H9 (cell line): Measurements from ENCODE around the gene TTC24. TPM values are rescaled to one million over a fixed set of nuclear protein-coding genes. Genes with fewer than 3 reads are reported as not detected.

Experiments used
- DNase-seq: peaks from one replicate; pipeline ENCODE4 v3.0.0-alpha.2; 2017
- H2AFZ ChIP-seq: one replicate; pipeline ENCODE4 v1.6.1; 2013; ENCODE audit warnings: mild to moderate bottlenecking, low read length, control low read depth, moderate library complexity
- H2AK5ac ChIP-seq: 2 replicates; pipeline ENCODE4 v1.6.1; 2013; ENCODE audit warnings: low read length, control low read depth, mixed read lengths; ENCODE audit not compliant: insufficient read length
- H2BK120ac ChIP-seq: one replicate; pipeline ENCODE4 v1.6.1; 2013; ENCODE audit warnings: low read depth, mild to moderate bottlenecking, low read length, control low read depth, inconsistent platforms; ENCODE audit not compliant: poor library complexity, severe bottlenecking
- H2BK12ac ChIP-seq: 2 replicates; pipeline ENCODE4 v1.6.1; 2013; ENCODE audit warnings: low read length, control low read depth, mixed read lengths, low read depth; ENCODE audit not compliant: insufficient read length
- H2BK15ac ChIP-seq: 2 replicates; pipeline ENCODE4 v1.6.1; 2013; ENCODE audit warnings: low read depth, low read length, control low read depth
- H2BK20ac ChIP-seq: one replicate; pipeline ENCODE4 v1.6.1; 2013; ENCODE audit warnings: low read depth, mild to moderate bottlenecking, low read length, control low read depth, inconsistent platforms; ENCODE audit not compliant: poor library complexity, severe bottlenecking
- H2BK5ac ChIP-seq: 2 replicates; pipeline ENCODE4 v1.6.1; 2013; ENCODE audit warnings: low read length, control low read depth, mixed read lengths; ENCODE audit not compliant: insufficient read length
- H3K14ac ChIP-seq: 2 replicates; pipeline ENCODE4 v1.6.1; 2013; ENCODE audit warnings: low read length, control low read depth; ENCODE audit not compliant: insufficient read depth
- H3K18ac ChIP-seq: 2 replicates; pipeline ENCODE4 v1.6.1; 2013; ENCODE audit warnings: low read depth, mild to moderate bottlenecking, mixed read lengths, low read length, control low read depth; ENCODE audit not compliant: insufficient read length
- H3K23ac ChIP-seq: 2 replicates; pipeline ENCODE4 v1.6.1; 2013; ENCODE audit warnings: low read length, control low read depth, mixed read lengths, low read depth; ENCODE audit not compliant: insufficient read length
- H3K23me2 ChIP-seq: 2 replicates; pipeline ENCODE4 v1.6.1; 2013; ENCODE audit warnings: low read depth, mild to moderate bottlenecking, mixed read lengths, low read length, control low read depth; ENCODE audit not compliant: insufficient read length, poor library complexity, severe bottlenecking
- H3K27ac ChIP-seq: 2 replicates; pipeline ENCODE4 v1.5.1; 2013; ENCODE audit warnings: low read length, control low read depth, mixed read lengths, low read depth; ENCODE audit not compliant: insufficient read length
- H3K27me3 ChIP-seq: 2 replicates; pipeline ENCODE4 v1.6.1; 2013; ENCODE audit warnings: low read length, control low read depth, inconsistent platforms; ENCODE audit not compliant: insufficient read depth
- H3K4ac ChIP-seq: 2 replicates; pipeline ENCODE4 v1.6.1; 2013; ENCODE audit warnings: low read depth, mild to moderate bottlenecking, control low read depth, inconsistent platforms, low read length, moderate library complexity
- H3K4me1 ChIP-seq: 2 replicates; pipeline ENCODE4 v1.6.1; 2013; ENCODE audit warnings: low read length, control low read depth, inconsistent platforms; ENCODE audit not compliant: insufficient read depth
- H3K4me2 ChIP-seq: 2 replicates; pipeline ENCODE4 v1.6.1; 2013; ENCODE audit warnings: low read length, control low read depth, mixed read lengths; ENCODE audit not compliant: insufficient read length, insufficient read depth
- H3K56ac ChIP-seq: 2 replicates; pipeline ENCODE4 v1.6.1; 2013; ENCODE audit warnings: low read depth, mild to moderate bottlenecking, mixed read lengths, low read length, control low read depth; ENCODE audit not compliant: insufficient read length
- H3K79me1 ChIP-seq: 2 replicates; pipeline ENCODE4 v1.6.1; 2013; ENCODE audit warnings: low read depth, mild to moderate bottlenecking, moderate library complexity, low read length, control low read depth, inconsistent platforms; ENCODE audit not compliant: insufficient read depth, poor library complexity, severe bottlenecking
- H3K79me2 ChIP-seq: 2 replicates; pipeline ENCODE4 v1.6.1; 2013; ENCODE audit warnings: low read length, control low read depth, inconsistent platforms; ENCODE audit not compliant: insufficient read depth
- H3K9ac ChIP-seq: 2 replicates; pipeline ENCODE4 v1.6.1; 2013; ENCODE audit warnings: low read length, control low read depth, mixed read lengths; ENCODE audit not compliant: insufficient read length; ENCODE audit errors: extremely low read depth
- H3K9me3 ChIP-seq: one replicate; pipeline ENCODE4 v1.6.1; 2013; ENCODE audit warnings: low read depth, low read length, inconsistent platforms; ENCODE audit not compliant: control insufficient read depth
- H3T11ph ChIP-seq: one replicate; pipeline ENCODE4 v1.6.1; 2013; ENCODE audit warnings: mild to moderate bottlenecking, low read length, control low read depth, inconsistent platforms
- H4K20me1 ChIP-seq: one replicate; pipeline ENCODE4 v1.6.1; 2013; ENCODE audit not compliant: control insufficient read depth, insufficient read length, insufficient read depth
- H4K5ac ChIP-seq: 2 replicates; pipeline ENCODE4 v1.6.1; 2013; ENCODE audit warnings: low read depth, mild to moderate bottlenecking, mixed read lengths, low read length, control low read depth; ENCODE audit not compliant: insufficient read length
- H4K8ac ChIP-seq: replicated peaks from 2 replicates; pipeline ENCODE4 v1.6.1; 2013; ENCODE audit warnings: low read length, control low read depth, mixed read lengths, low read depth; ENCODE audit not compliant: insufficient read length
- H4K91ac ChIP-seq: 2 replicates; pipeline ENCODE4 v1.6.1; 2013; ENCODE audit warnings: low read depth, mild to moderate bottlenecking, moderate library complexity, mixed read lengths, low read length, control low read depth; ENCODE audit not compliant: insufficient read length
- H3K27ac Mint-ChIP-seq, 3 experiments: 2 replicates in 2 of 3; 3 replicates in 1 of 3; pipeline ENCODE4 v1.8.0; 2020 to 2021; ENCODE audit warnings: mixed read lengths in 3 of 3, mild to moderate bottlenecking in 1 of 3, moderate library complexity in 1 of 3
- H3K27me3 Mint-ChIP-seq: 2 replicates; pipeline ENCODE4 v1.8.0; 2021; ENCODE audit warnings: low read depth, mild to moderate bottlenecking, moderate library complexity, mixed read lengths
- H3K36me3 Mint-ChIP-seq, 3 experiments: 2 replicates in 2 of 3; 3 replicates in 1 of 3; pipeline ENCODE4 v1.8.0; 2020 to 2021; ENCODE audit warnings: low read depth in 3 of 3, mixed read lengths in 3 of 3; ENCODE audit not compliant: insufficient read depth in 1 of 3
- H3K4me1 Mint-ChIP-seq, 2 experiments: 2 replicates each; pipeline ENCODE4 v1.8.0; 2020; ENCODE audit warnings: mixed read lengths in 2 of 2
- H3K4me3 Mint-ChIP-seq, 2 experiments: 2 replicates in 1 of 2; 3 replicates in 1 of 2; pipeline ENCODE4 v1.8.0; 2020 to 2021; ENCODE audit warnings: mild to moderate bottlenecking in 2 of 2, mixed read lengths in 2 of 2, moderate library complexity in 1 of 2
- H3K9me3 Mint-ChIP-seq, 2 experiments: 2 replicates in 1 of 2; 3 replicates in 1 of 2; pipeline ENCODE4 v1.8.0; 2020; ENCODE audit warnings: mild to moderate bottlenecking in 2 of 2, mixed read lengths in 2 of 2, moderate library complexity in 1 of 2
- CTCF ChIP-seq: fragments of 200-600 bp; sonication (generic); conservative IDR thresholded peaks from 3 replicates; pipeline ENCODE4 v1.8.0; 2021; ENCODE audit warnings: antibody characterized with exemption, mild to moderate bottlenecking
- WGBS: extraction: QIAGEN DNeasy Blood & Tissue Kit; methylation state at CpG from one replicate; pipeline ENCODE4 v1.1.7; 2013; ENCODE audit warnings: missing lambda C conversion rate, low lambda C conversion rate, mixed read lengths; ENCODE audit not compliant: insufficient read length; ENCODE audit errors: extremely low coverage; 5-methylcytosine and 5-hydroxymethylcytosine counted together
- total RNA-seq: library from RNA; stranded (reverse); gene quantifications from 2 replicates; pipeline ENCODE4 v1.2.1, GENCODE V29; 2021

TTC24 gene
- total RNA-seq, 1 experiment from 2014 or later, result 0.26 TPM

GRCh38 chr1:156549831-156550230 lies 29.7 kb upstream of the TTC24 start:
- H3K79me1 ChIP-seq, result no peaks in the 10 kb centered on the region
- no peak overlapping the region for H2BK15ac ChIP-seq
- no peak for TF ChIP-seq CTCF
- no peak overlapping the region for H2BK5ac ChIP-seq
- no peak overlapping the region for H3K23ac ChIP-seq
- no peaks in the 10 kb centered on the region for H3K27me3 Mint-ChIP-seq
- H3K23me2 ChIP-seq, result no peaks in the 10 kb centered on the region
- H3K36me3 Mint-ChIP-seq, result peaks cover 10 to 55% (median 41%) of the 10 kb centered on the region in 3 experiments
- no peak overlapping the region for H2BK120ac ChIP-seq
- no peaks in the 10 kb centered on the region for H3K79me2 ChIP-seq
- no peak overlapping the region for H3K9ac ChIP-seq
- no peak overlapping the region for H4K8ac ChIP-seq
- H4K20me1 ChIP-seq, result no peaks in the 10 kb centered on the region
- H2AFZ ChIP-seq, result no peak overlapping the region
- no peaks in the 10 kb centered on the region for H3K9me3 Mint-ChIP-seq
- no peak overlapping the region for H3K4ac ChIP-seq
- no peak overlapping the region for H2BK20ac ChIP-seq
- no peak overlapping the region for H2BK12ac ChIP-seq
- H3K56ac ChIP-seq, result no peak overlapping the region
- no peaks in the 10 kb centered on the region for H3K4me1 Mint-ChIP-seq
- no peaks in the 10 kb centered on the region for H3K9me3 ChIP-seq
- no peak overlapping the region for H4K91ac ChIP-seq
- H3K18ac ChIP-seq, result no peak overlapping the region
- H3K27ac ChIP-seq, result no peak overlapping the region
- H3K14ac ChIP-seq, result no peak overlapping the region; the same call in 1 of the 2 replicates
- peak overlapping the region in 1 of 3 experiments; percentile 28; a peak in 2 of 7 replicates for H3K27ac Mint-ChIP-seq
- no peak for DNase-seq
- no peak overlapping the region for H2AK5ac ChIP-seq
- no peaks in the 10 kb centered on the region for H3K27me3 ChIP-seq
- no peak overlapping the region for H3K4me2 ChIP-seq
- H3K4me3 Mint-ChIP-seq, result no peak overlapping the region
- WGBS, result no CpG with 5 or more reads among the region's 1 CpG
- H4K5ac ChIP-seq, result no peak overlapping the region
- H3T11ph ChIP-seq, result no peak overlapping the region
- H3K4me1 ChIP-seq, result no peaks in the 10 kb centered on the region
